ENCODE data around the gene BEAN1. TPM values are rescaled to one million over a fixed set of nuclear protein-coding genes. Genes with fewer than 3 reads are reported as not detected.

BEAN1 gene
- total and polyA plus RNA-seq, 9 of the 15 experiments (the other 6 are each of a cell fraction or from before 2014, with no cell fraction given), result not detected

DNA sequence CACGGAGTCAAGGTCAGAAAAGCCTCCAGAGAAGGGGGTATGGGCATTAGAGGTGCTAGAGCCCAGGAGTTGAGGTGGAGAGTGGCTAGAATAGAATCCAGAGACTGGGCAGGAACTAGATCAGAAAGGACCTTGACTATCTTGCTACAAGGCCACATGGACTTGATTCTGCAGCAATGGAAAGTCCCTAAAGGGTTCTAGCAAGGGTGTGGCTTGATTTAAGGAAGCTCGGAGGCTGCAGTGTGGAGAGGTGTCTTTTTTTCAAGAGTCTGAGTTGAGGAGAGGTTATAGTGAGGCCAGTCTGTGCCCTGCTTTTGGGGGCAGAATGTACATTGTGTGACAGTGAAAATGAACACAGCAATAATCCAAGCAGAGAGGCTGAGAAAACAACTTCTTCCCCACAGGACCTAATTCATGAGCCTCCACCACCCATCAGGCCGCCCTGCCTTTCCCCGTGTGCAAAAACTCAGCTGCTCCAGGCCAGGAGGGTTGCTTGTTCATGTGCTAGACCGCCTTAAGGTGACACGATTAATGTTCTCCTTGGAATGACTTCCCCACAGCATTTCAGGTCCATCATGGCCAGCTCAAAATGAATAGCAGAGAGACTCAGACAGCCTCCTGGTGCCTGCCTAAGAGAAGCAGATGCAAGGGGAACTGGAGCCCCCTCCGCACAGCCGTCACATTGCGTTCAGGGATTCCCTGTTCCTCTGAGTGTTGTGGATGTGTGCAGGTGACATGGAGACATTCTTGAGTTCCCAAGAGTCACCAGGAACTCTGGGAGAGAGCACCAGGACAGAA, 8.7 kb upstream of the BEAN1 start (continued):
- TF ChIP-seq ZBTB40 (IDR thresholded peaks at IDR 0.05), result no peak
- no peak for TF ChIP-seq ZBTB40 (CRISPR knock-in tag; IDR thresholded peaks at IDR 0.05)
- no peak for TF ChIP-seq BCOR (IDR thresholded peaks at IDR 0.05)
- TF ChIP-seq ZEB2 (IDR thresholded peaks at IDR 0.05), result no peak
- no peak for TF ChIP-seq FOXJ2 (tag; IDR thresholded peaks at IDR 0.05)
- TF ChIP-seq MTA3 (IDR thresholded peaks at IDR 0.05; ENCODE audit: borderline replicate concordance), result no peak
- TF ChIP-seq FOXK1 (CRISPR knock-in tag; IDR thresholded peaks at IDR 0.05; ENCODE audit: borderline replicate concordance), result no peak
- no peak for TF ChIP-seq ZBTB7A (IDR thresholded peaks at IDR 0.05; ENCODE audit: borderline replicate concordance, control insufficient read depth, low read depth, low read length)

All from K562 (cell line).